SHP77 treated with DMSO at 0.1 percent for 48 hours (cell line): Measurements from ENCODE around the gene PA2G4.

ENCODE experiments used
- DNase-seq: peaks from one replicate; lab custom pipeline; 2025; lab: John Stamatoyannopoulos, UW

PA2G4 gene

DNA sequence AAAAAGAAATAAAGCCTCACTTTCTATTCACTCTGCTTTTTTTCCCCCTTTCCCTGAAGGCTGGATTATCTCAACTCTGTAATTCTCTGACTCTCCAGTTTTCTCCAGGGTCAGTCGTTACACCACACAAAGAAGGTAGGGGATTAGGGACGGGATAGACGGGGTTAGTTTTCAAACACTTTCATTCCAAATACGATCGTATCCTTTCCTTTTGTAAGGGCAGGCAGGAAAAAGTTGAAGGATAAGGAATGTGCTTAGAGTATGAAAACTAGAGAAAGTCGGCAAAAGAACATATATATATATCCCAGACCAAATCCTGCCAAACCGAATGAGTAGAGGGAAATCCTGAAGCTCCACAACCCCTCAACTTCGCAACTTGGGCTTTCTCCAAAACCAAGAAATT, 23.1 kb downstream of the PA2G4 start:
- no peak for DNase-seq

DNA sequence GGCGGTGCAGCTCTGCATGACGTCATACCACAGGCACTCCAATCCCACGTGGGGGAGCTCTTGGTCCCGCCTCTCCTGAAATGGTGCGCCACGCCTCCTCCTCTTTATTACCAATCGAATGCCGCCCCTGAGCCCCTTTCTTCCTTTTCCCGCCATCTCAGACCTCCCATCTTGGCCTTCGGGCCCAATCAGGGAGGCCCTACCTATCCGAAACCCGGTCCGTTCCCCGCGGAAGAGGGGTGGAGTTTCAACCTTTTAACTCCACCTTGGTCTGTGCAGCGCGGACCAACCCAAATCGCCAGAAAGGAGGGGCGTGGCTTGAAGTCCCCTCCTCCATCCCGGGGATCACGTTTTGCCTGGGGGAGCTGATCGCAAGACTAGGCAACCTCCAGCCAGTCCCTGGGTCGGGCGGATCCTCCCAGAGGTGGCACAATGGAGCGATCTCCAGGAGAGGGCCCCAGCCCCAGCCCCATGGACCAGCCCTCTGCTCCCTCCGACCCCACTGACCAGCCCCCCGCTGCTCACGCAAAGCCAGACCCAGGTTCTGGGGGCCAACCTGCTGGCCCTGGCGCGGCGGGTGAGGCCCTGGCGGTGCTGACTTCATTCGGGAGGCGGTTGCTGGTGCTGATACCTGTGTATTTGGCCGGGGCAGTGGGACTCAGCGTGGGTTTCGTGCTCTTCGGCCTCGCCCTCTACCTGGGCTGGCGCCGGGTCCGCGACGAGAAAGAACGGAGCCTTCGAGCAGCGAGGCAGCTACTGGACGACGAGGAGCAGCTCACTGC, 23.7 kb downstream of the PA2G4 start, which contains the start of gene ESYT1:
Gene ESYT1 (plus strand): TSS at position 380 of the 782 bp plus-strand sequence. CDS start 53 bp downstream, at position 433.
- DNase-seq, result peak; percentile 98

- no peak for DNase-seq
Observed at GRCh38 chr12:56128670-56129205, 24.4 kb downstream of the PA2G4 start.

DNA sequence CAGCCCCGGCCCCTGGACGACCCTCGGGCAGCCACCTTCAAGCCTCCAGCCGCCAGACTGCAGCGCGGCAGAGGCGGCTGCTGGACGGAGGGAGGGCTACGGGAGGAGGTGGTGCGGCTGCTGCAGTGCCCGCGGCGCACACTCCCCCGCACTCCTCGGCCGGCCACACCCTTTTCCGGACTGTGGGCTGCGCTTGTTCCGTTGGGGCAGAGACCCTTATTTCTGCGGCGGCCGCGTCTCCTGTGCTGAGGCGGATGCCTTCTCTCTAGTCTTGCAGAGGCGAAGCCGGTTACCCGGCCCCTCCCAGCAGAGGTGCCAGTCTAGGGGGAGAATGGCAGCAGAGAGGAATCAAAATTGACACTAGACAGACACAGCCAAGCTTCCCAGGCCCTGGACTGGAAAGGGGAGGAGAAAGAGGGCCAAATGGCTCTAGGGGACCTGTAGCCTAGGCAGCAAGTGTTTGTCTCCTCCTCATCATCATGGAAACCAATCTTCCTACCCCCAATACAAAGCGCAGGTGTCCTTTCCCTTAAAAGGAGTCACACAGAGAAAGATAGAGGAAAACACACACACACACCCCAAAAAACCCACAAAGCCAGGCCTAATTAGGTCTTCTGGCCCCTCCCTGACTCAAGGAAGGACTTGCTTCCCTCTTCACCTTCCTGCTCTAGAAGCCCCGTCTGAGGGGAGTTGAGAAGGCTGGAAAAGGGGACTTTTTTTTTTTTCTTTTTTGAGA, 25.0 kb downstream of the PA2G4 start:
- peak; percentile 31 for DNase-seq

DNA sequence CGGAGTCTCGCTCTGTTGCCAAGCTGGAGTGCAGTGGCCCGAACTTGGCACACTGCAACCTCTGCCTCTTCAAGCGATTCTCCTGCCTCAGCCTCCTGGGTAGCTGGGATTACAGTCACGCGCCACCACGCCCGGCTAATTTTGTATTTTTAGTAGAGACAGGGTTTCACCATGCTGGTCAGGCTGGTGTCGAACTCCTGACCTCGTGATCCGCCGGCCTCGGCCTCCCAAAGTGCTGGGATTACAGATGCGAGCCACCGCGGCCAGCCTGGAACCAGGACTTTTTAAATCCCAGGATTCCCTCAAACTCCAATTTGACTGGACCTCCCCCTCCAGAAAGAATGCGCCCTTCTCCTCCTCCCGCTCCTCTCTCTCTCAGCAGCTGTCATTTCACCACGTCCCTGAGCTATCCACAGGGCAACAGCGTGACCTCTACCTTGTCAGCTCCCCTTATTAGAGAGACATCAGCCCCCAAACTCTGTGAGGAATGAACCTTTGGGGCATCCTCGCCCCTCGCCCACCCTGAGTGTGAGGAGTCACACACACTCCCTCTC, 25.7 kb downstream of the PA2G4 start:
- DNase-seq, result no peak

DNA sequence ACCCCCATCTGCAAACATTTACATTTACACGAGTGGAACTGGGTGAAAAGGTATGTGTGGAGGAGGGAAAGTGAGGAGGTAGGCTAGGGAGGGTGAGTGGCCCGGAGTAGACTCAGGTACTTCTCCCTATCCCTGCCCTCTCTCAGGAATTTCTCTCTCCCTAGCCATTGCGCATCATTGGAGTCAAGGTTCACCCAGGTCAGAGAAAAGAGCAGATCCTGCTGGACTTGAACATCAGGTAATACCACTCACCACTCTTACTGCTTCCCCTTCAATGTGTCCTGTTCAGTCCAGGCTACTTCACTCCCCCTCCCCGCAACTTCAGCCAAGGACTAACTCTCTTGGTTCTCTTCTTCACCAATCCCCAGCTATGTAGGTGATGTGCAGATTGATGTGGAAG, 26.5 kb downstream of the PA2G4 start:
- DNase-seq, result no peak

DNA sequence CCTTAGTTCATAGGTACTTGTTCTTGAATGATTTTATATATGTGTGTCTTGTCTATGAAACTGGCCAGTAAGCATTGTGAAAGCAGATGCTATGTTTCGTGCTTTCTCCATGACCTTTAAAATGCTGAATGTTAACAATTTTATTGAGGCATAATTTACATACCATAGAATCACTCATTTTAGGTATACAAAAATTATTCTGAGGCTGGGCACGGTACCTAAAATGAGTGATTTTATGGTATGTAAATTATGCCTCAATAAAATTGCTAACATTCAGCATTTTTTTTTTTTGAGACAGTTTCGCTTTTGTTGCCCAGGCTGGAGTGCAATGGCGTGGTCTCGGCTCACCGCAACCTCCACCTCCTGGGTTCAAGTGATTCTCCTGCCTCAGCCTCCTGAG, 30.5 kb downstream of the PA2G4 start:
- DNase-seq, result no peak

DNA sequence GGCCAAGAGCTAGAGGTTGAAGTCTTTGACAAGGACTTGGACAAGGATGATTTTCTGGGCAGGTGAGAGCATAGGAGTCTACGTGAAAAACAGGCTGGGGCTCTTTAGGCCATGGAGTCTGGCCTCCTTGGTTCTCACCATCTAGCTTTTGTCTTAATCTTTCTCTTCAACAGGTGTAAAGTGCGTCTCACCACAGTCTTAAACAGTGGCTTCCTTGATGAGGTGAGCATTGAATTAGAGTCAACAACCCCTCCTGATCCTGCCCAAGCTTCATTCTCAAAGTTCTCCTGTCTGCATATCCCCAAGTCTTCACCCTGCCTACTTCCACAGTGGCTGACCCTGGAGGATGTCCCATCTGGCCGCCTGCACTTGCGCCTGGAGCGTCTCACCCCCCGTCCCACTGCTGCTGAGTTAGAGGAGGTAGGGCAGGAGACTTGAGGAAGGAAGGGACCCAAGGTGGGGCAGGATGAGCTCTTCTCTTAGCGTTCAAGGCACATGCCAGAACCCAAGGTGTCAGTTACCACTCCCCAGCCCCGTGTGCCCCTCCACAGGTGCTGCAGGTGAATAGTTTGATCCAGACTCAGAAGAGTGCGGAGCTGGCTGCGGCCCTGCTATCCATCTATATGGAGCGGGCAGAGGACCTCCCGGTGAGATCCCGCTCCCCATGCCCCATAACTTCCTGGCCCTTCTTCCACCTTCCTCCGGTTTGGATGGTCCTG, 33.7 kb downstream of the PA2G4 start:
- DNase-seq, result no peak

- no peak for DNase-seq
Observed at GRCh38 chr12:56141946-56142784, 37.8 kb downstream of the PA2G4 start.

DNA sequence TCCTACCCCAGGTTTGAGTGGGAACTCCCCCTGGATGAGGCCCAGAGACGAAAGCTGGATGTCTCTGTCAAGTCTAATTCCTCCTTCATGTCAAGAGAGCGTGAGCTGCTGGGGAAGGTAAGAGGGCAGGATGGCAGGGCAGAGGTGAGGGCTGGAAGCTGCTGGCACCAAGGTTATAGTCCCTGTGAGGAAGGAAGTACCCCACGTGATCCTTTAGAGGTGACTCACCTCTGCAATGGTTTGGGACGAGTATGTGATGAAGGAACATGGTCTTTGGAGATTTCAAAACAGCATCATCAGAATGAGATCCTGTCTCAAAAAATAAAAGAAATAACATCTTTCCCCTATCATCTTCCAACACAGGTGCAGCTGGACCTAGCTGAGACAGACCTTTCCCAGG, 38.9 kb downstream of the PA2G4 start:
- DNase-seq, result no peak

DNA sequence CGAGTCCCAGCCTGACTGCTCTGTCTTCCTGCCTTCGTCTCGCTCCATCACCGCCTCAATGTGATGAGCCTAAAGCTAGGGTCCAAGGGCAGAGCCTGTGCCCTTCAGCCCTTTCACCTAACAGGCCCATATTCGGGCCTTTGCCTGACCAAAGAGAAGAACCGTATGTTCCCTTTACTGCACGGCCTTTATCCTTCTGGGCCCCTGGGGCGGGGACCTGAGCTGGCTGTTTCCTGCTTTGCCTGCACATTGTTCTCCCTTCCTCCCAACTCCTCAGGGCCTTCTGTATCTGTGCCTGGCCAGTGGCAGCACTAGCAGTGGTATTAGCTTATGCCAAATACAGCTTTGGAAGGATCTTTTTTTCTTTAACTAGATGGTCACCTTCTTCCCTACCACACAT, 39.5 kb downstream of the PA2G4 start:
- DNase-seq, result no peak

DNA sequence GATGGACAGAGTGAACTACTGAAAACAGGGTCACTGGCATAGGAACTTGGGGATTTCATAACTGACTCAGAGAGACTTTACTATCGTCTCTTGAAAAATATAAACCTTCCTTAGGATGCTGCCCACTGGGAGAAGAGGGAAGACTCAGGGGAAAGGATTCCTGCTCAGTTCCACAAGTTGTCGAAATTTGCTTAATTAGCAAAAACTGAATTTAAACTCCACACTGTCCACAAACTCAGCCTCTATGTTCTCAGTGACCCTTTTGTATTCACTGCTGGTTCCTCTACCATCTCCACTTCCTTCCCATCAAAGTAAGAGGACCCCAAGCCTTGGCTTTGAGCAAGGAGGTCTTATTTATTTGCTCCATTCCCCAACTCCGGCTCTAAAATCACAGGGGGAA, 40.9 kb downstream of the PA2G4 start:
- DNase-seq, result no peak

DNA sequence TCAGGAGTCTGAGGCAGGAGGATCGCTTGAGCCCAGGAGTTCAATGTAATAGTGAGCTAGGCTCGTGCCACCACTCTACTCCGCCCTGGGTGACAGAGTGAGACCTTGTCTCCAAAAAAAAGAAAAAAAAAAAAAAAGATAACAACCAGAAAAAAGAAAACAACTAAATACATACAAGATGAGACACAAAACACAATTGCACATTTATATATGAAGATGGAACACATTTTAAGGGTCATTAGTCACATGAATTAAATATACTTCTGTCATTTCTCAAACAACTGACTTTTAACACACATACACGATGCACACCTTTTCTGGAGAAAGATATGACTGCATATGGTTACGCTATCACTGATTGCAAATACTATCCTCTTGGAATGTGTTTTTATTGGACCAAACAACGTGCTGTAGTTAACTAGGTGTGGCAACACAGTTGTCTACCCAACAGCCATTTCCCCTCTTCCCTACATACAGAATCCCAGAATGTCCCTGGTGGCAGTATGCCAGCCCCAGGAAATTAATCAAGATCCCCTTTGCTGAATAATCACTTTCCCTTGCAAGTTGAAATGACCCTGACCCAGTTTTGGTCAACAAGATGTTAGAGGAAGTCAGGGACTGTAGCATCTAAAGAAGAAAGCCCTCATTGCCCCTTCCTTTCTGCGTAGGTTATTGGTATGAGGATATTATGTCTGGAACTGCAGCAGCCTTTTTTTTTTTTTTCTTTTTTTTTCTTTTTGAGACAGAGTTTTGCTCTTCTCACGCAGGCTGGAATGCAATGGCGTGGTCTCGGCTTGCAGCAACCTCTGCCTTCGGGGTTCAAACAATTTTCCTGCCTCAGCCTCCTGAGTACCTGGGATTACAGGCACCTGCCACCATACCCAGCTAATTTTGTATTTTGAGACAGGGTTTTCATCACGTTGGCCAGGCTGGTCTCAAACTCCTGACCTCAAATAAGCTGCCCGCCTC, 42.4 kb downstream of the PA2G4 start:
- no peak for DNase-seq

DNA sequence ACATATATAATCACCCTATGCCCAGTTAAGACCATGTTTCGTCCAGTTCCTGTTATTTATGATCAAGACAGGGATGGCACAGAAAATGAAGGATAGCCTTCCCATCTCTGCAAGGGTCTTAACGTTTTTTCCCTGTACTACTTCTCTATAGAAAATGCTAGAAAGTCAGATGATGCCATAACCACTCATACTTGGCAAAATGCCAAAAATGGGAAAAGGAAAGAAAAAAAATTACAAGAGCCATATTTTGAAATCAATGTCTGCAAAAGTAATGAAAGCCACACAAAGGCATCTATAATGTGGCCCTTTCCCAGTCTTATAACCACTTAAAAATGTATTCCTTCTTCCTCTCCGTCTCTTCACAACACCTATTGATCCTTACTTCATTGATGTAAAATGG, 46.2 kb downstream of the PA2G4 start:
- DNase-seq, result no peak

- peak; percentile 64 for DNase-seq
Observed at GRCh38 chr12:56151672-56152131, 47.3 kb downstream of the PA2G4 start.

DNA sequence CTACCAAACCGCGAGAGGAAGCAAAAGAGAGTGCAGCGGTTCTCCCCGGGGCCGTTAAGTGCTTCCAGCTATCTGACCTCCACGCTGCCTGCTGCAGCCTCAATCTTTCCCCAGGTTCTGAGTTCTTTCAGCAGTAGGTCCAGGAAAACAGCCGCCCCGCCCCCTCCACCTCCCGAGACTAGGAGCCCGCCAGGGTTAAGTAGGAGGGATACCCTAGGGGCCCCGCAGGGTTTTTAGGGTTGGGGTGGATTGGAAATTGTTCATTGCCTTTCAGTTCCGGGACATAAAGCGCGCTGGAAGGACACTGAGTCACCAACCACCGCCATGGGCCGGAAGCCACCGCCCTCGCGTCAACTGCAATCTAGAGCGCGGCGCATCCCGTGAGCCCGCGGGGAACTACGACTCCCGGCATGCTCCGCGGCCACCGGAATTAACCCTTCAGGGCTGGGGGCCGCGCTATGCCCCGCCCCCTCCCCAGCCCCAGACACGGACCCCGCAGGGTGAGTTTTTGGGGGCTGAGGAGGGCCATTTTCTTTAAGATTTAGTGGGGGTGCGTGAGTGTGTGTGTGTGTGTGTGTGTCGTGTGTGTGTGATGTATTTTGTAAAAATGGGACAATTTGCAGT, 47.9 kb downstream of the PA2G4 start, which contains the start of gene MYL6B:
Gene MYL6B (plus strand): TSS at position 456 of the 624 bp plus-strand sequence. CDS start 1,332 bp downstream, outside the sequence.
- DNase-seq, result peak; percentile 78

DNA sequence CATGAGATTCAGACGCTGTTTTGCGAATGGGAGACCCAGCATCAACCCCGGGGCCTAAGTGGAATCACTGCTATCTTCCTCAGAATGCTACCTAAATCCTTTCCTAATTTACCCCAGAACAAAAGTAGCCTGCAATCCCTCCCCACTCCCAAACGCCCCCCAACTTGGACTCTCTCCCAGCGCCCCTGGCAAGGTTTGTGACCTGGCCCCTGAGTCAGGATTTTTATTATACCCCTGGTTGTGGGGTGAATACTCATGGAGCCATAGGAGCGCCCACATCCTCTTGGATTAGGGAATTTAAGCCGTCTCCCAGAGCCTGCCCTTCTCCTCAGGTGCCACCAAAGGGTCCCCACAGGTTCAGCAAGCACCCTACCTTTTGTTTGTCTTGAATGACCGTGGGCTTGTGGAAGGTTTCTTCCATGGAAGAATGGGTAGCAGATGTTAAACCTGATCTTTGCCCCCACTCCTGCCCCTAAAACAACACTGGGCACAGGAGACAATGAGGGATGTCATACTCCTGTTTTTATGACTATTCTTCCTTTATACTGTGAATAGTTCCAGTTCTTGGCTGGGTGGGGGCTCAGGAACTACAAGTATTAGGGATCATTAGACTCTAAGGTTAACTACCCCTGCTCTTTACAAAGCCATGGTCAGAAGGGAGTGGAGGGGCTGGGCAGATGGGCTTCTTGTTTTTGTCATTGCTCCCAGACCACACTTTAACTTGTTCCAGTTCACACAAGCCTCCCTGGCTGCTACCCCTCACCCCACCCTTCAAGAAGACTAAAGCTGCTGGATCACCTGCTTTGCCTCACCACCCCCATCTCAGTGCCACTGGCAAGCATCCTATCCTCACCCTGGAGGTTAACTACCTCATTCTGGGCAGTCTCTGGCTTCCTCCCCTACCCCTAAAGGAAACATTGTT, 48.7 kb downstream of the PA2G4 start:
- no peak for DNase-seq

- DNase-seq, result no peak
Observed at GRCh38 chr12:56153678-56154065, 49.3 kb downstream of the PA2G4 start.
